Measurements from ENCODE around the gene RPL31.

The RPL31 gene

GRCh38 chr2:101018934-101019333 lies 16.8 kb downstream of the RPL31 start:
- no peak for DNase-seq (ENCODE audit: low read depth)
- no peak for TF ChIP-seq CTCF (conservative IDR thresholded peaks at IDR 0.05; ENCODE audit: low read depth, low read length)
- H3K4me3 ChIP-seq (ENCODE audit: low read depth, low read length): no peak overlapping the region

- H3K4me3 ChIP-seq (ENCODE audit: low read depth, low read length): no peak overlapping the region
- no peak for TF ChIP-seq CTCF (conservative IDR thresholded peaks at IDR 0.05; ENCODE audit: low read depth, low read length)
- no peak for DNase-seq (ENCODE audit: low read depth)
These were observed 20.1 kb downstream of the RPL31 start for GRCh38 chr2:101022221-101022620.

- H3K4me3 ChIP-seq (ENCODE audit: low read depth, low read length): no peak overlapping the region
- DNase-seq (ENCODE audit: low read depth): no peak
- no peak for TF ChIP-seq CTCF (conservative IDR thresholded peaks at IDR 0.05; ENCODE audit: low read depth, low read length)
These were observed 21.4 kb downstream of the RPL31 start for GRCh38 chr2:101023327-101024107.

GRCh38 chr2:101025561-101025960 lies 23.5 kb downstream of the RPL31 start:
- H3K4me3 ChIP-seq (ENCODE audit: low read depth, low read length): no peak overlapping the region
- TF ChIP-seq CTCF (conservative IDR thresholded peaks at IDR 0.05; ENCODE audit: low read depth, low read length): no peak
- DNase-seq (ENCODE audit: low read depth): no peak

- TF ChIP-seq CTCF (conservative IDR thresholded peaks at IDR 0.05; ENCODE audit: low read depth, low read length): no peak
- H3K4me3 ChIP-seq (ENCODE audit: low read depth, low read length): no peak overlapping the region
- no peak for DNase-seq (ENCODE audit: low read depth)
These were observed 24.2 kb downstream of the RPL31 start for GRCh38 chr2:101026253-101026701.

- TF ChIP-seq CTCF (conservative IDR thresholded peaks at IDR 0.05; ENCODE audit: low read depth, low read length): no peak
- no peak overlapping the region for H3K4me3 ChIP-seq (ENCODE audit: low read depth, low read length)
- DNase-seq (ENCODE audit: low read depth): no peak
These were observed 24.9 kb downstream of the RPL31 start for GRCh38 chr2:101026923-101027469.

- DNase-seq (ENCODE audit: low read depth): no peak
- no peak overlapping the region for H3K4me3 ChIP-seq (ENCODE audit: low read depth, low read length)
- TF ChIP-seq CTCF (conservative IDR thresholded peaks at IDR 0.05; ENCODE audit: low read depth, low read length): no peak
These were observed 25.8 kb downstream of the RPL31 start for GRCh38 chr2:101027852-101028251.

All from choroid plexus epithelial cell (primary cell).